DOHH2 (cell line): ENCODE results near the gene LRPAP1.
"Not testable (repeated sequence)": the region's sequence is repeated elsewhere in the genome, so short reads cannot be mapped to it uniquely, and the experiment has no call there.

Source experiments
- H3F3A ChIP-seq: fragments of 200-600 bp; sonication (generic), shearing (Covaris generic); 2 replicates; pipeline ENCODE4 v1.6.0; 2016; ENCODE audit warnings: antibody characterized with exemption, mild to moderate bottlenecking; ENCODE audit not compliant: control insufficient read depth, insufficient read depth
- H3K27ac ChIP-seq: fragments of 200-600 bp; sonication (generic); 2 replicates; pipeline ENCODE4 v1.5.1; 2014; ENCODE audit warnings: low read depth, mild to moderate bottlenecking, low read length, moderate library complexity
- H3K27me3 ChIP-seq: fragments of 200-600 bp; sonication (generic); 2 replicates; pipeline ENCODE4 v1.6.1; 2014; ENCODE audit warnings: mild to moderate bottlenecking, low read length, mixed read lengths; ENCODE audit not compliant: control insufficient read depth
- H3K36me3 ChIP-seq: fragments of 200-600 bp; sonication (generic); 2 replicates; pipeline ENCODE4 v1.6.1; 2014; ENCODE audit warnings: mild to moderate bottlenecking, low read length, moderate library complexity, mixed read lengths; ENCODE audit not compliant: control insufficient read depth
- H3K4me1 ChIP-seq: fragments of 200-600 bp; sonication (generic); 2 replicates; pipeline ENCODE4 v1.6.1; 2014; ENCODE audit warnings: mild to moderate bottlenecking, low read length, mixed read lengths; ENCODE audit not compliant: control insufficient read depth
- H3K4me2 ChIP-seq: fragments of 200-600 bp; sonication (generic); 2 replicates; pipeline ENCODE4 v1.6.0; 2014; ENCODE audit warnings: mild to moderate bottlenecking, low read length, moderate library complexity
- H3K4me3 ChIP-seq: fragments of 200-600 bp; sonication (generic); 2 replicates; pipeline ENCODE4 v1.5.1; 2014; ENCODE audit warnings: mild to moderate bottlenecking, low read length, mixed read lengths
- H3K79me2 ChIP-seq: fragments of 200-600 bp; sonication (generic); 2 replicates; pipeline ENCODE4 v1.6.1; 2014; ENCODE audit warnings: mild to moderate bottlenecking, low read length, mixed read lengths; ENCODE audit not compliant: control insufficient read depth
- H3K9me2 ChIP-seq: fragments of 200-600 bp; sonication (generic); replicated peaks from 2 replicates; pipeline ENCODE4 v1.6.1; 2014; ENCODE audit warnings: mild to moderate bottlenecking, low read length, mixed read lengths; ENCODE audit not compliant: control insufficient read depth
- H3K9me3 ChIP-seq: fragments of 200-600 bp; sonication (generic); 2 replicates; pipeline ENCODE4 v1.6.1; 2014; ENCODE audit warnings: antibody characterized with exemption, low read length, mixed read lengths; ENCODE audit not compliant: control insufficient read depth, insufficient read depth
- H4K20me1 ChIP-seq: fragments of 200-600 bp; sonication (generic); 2 replicates; pipeline ENCODE4 v1.6.0; 2014; ENCODE audit warnings: low read depth, mild to moderate bottlenecking, antibody characterized with exemption, low read length, moderate library complexity; ENCODE audit not compliant: control insufficient read depth, insufficient read depth
- CTCF ChIP-seq: fragments of 200-600 bp; sonication (generic); IDR thresholded peaks from one replicate; pipeline ENCODE4 v1.5.1; 2014; ENCODE audit warnings: antibody characterized with exemption, mild to moderate bottlenecking, low read depth, low read length; ENCODE audit not compliant: poor library complexity, severe bottlenecking
- EZH2phosphoT487 ChIP-seq: fragments of 200-600 bp; sonication (generic); IDR thresholded peaks from 2 replicates; pipeline ENCODE4 v1.6.1; 2017; ENCODE audit warnings: borderline replicate concordance, mild to moderate bottlenecking, antibody characterized with exemption, low read length, moderate library complexity, mixed read lengths

Gene LRPAP1

GRCh38 chr4:3461515-3462291, 70.5 kb downstream of the LRPAP1 start:
- no peaks in the 10 kb centered on the region for H3F3A ChIP-seq
- H3K4me1 ChIP-seq: no peaks in the 10 kb centered on the region
- no peaks in the 10 kb centered on the region for H3K9me3 ChIP-seq
- H3K27ac ChIP-seq: no peak overlapping the region
- no peaks in the 10 kb centered on the region for H4K20me1 ChIP-seq
- no peak overlapping the region for H3K4me2 ChIP-seq
- no peaks in the 10 kb centered on the region for H3K9me2 ChIP-seq
- no peaks in the 10 kb centered on the region for H3K36me3 ChIP-seq
- H3K79me2 ChIP-seq: no peaks in the 10 kb centered on the region
- H3K27me3 ChIP-seq: no peaks in the 10 kb centered on the region
- no peak for TF ChIP-seq CTCF
- TF ChIP-seq EZH2phosphoT487: no peak
- no peak overlapping the region for H3K4me3 ChIP-seq

GRCh38 chr4:3460926-3461325, 71.3 kb downstream of the LRPAP1 start:
- Histone ChIP-seq H3K36me3 (no peaks in the 10 kb centered on the region), H4K20me1 (no peaks in the 10 kb centered on the region), H3K27ac (no peak overlapping the region), H3K27me3 (no peaks in the 10 kb centered on the region), H3K4me1 (no peaks in the 10 kb centered on the region), H3K9me3 (no peaks in the 10 kb centered on the region), H3K79me2 (no peaks in the 10 kb centered on the region), H3F3A (no peaks in the 10 kb centered on the region), H3K4me2 (no peak overlapping the region), H3K9me2 (no peaks in the 10 kb centered on the region), H3K4me3 (no peak overlapping the region)
- TF ChIP-seq EZH2phosphoT487 (no peak), CTCF (no peak)

GRCh38 chr4:3459156-3459555, 73.1 kb downstream of the LRPAP1 start:
- H3K36me3 ChIP-seq, H3K27me3 ChIP-seq, H3K9me2 ChIP-seq, H3K9me3 ChIP-seq, H3K4me3 ChIP-seq, H3K27ac ChIP-seq, H3F3A ChIP-seq, H4K20me1 ChIP-seq, H3K4me2 ChIP-seq, H3K4me1 ChIP-seq, H3K79me2 ChIP-seq: not testable (repeated sequence)

DNA sequence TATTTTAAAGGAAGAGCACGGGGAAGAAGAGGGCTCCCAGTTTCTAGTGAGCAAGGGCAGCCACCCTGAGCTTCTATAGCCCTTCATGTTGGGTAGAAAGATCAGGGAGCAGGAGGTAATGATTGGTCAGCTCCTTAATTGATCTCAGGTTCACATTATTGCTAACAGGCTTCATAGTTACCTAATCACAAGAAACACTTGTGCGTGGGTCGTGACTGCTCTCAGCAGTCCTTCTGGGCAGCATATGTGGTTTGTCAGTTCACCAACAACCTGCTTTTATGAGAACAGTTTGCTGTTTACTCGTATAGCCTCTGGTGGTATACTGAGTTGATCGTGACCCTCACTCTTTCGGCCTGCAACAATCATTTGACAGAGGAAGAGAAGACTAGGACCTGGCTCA, 73.9 kb downstream of the LRPAP1 start:
- Histone ChIP-seq H3K4me2 (no peak overlapping the region), H3K27ac (no peak overlapping the region), H4K20me1 (no peaks in the 10 kb centered on the region), H3K36me3 (no peaks in the 10 kb centered on the region), H3K4me1 (no peaks in the 10 kb centered on the region), H3K9me2 (no peaks in the 10 kb centered on the region), H3K27me3 (no peaks in the 10 kb centered on the region), H3F3A (no peaks in the 10 kb centered on the region), H3K4me3 (no peak overlapping the region), H3K79me2 (no peaks in the 10 kb centered on the region), H3K9me3 (no peaks in the 10 kb centered on the region)
- TF ChIP-seq CTCF (no peak), EZH2phosphoT487 (no peak)

GRCh38 chr4:3455596-3455995, 76.6 kb downstream of the LRPAP1 start:
- H4K20me1 ChIP-seq, H3K9me2 ChIP-seq, H3K36me3 ChIP-seq, H3K4me1 ChIP-seq, H3K27me3 ChIP-seq, H3K9me3 ChIP-seq, H3K79me2 ChIP-seq, H3K4me2 ChIP-seq, H3K4me3 ChIP-seq, H3K27ac ChIP-seq, H3F3A ChIP-seq: not testable (repeated sequence)
